HG02938 (cell line): ENCODE results near the gene MTRR.
A peak's percentile ranks its signal among the peaks of the same experiment; 100 is the strongest.

Experiments
- ATAC-seq: cut with Tn5 transposase; IDR thresholded peaks from one replicate; pipeline ENCODE4 v1.9.1; 2021; ENCODE audit warnings: mild to moderate bottlenecking, moderate library complexity; ENCODE audit not compliant: unreplicated experiment

MTRR gene

DNA sequence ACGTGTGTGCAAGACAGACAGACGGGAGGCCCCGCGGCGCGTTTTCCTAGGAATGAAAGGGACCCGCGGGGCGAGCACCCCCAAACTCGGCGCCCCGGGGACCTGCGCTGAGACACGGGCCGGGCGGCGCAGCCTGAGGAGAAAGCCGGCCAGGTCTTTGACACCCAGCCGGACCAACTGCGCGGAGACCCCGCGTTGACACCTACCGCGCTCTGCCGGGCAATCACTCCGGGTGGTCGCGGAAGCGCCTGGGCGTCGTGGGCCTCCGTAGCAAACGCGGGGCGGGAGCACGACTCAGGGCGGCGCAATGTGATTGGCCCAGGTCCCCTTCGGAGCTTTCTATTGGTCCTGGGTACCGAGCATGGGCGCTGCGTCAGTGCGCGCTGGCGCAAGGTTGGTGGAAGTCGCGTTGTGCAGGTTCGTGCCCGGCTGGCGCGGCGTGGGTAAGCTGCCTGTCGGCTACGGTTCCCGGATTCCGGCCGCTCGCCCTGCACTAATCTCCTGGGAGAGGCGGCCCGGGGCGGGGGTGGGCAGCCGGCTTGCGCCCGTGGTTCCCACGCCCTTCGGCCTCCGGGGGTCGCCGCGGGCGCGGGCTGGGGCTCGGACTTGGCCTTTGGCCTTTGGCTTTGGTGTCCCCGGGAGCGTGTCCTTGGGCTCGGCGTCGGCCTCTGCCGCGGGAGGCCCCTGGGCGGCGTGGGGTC is at the start of gene MTRR, which contains the start of gene FASTKD3:
MTRR (plus strand) TSS at position 376 of the 701 bp plus-strand sequence. CDS start 1,647 bp downstream, outside the sequence.
FASTKD3 (minus strand) TSS at position 259 of the 701 bp plus-strand sequence. CDS start 948 bp downstream, outside the sequence.
- peak; percentile 98 for ATAC-seq

DNA sequence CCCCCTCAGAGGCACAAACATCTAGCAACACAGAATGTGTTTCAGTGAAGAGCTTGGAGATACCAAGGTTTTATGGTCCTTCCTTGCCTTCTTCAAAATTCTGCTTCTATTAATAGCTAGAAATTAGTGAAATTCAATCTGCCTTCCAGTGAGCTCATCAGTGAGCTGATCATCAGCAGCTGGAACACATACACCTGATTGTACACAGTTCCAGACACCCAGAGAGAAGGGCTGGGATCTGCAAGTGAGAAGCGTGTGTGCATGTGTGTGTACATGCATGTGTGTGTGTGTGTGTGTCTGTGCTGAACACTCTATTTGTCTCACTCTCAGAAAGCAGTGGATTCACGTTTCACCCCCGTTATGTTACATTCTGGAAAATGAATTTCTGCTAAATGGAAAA is 46.5 kb upstream of the MTRR start:
- ATAC-seq = no peak

DNA sequence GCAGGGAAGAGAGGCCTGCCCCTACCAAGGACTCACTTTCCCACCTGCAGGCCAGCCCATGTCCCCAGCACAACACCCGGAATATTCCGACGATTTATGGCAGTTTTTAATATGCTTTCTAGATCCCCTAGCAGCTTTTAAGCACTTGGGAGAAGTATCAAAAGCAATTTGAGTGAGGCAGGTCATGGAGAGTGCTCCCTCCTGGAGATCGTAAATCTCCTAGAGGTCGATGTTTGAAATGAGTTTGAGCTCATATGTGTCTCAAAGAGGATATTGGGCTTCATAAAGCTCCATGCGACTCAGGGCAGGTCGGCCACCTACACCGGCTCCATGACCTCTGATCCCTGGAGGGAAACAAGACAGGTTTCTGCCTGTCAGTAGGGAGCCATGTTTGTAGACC is 45.4 kb upstream of the MTRR start:
- no peak for ATAC-seq

DNA sequence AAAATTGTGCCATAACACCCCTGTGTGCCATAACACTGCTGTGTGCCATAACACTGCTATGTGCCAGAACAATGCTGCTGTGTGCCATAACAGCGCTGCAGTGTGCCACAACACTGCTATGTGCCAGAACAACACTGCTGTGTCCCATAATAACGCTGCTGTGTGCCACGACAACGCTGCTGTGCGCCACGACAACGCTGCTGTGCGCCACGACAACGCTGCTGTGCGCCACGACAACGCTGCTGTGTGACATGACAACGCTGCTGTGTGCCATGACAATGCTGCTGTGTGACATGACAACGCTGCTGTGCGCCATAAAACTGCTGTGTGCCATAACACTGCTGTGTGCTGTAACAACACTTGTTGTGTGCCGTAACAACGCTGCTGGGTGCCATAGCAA is 44.0 kb upstream of the MTRR start:
- no peak for ATAC-seq

DNA sequence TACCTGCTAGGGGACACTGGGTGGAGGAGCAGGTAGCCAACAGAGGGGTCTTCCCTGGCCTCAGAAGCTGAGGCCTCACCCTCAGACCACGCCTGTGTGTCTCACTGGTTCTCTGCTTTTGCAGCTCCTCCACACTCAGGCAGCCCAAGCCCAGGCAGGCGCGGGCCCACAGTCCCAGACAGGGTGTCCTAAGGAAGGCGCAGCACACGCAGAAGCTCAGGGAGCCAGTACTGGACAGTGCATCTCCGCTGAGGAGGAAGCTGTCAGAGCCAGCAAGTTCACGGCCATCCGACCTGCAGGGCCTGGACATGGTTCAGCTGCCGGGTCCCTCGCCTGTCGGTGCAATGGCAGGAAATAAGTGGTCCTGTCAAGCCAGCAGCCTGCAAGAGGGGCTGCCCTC is 43.3 kb upstream of the MTRR start:
- ATAC-seq = no peak

DNA sequence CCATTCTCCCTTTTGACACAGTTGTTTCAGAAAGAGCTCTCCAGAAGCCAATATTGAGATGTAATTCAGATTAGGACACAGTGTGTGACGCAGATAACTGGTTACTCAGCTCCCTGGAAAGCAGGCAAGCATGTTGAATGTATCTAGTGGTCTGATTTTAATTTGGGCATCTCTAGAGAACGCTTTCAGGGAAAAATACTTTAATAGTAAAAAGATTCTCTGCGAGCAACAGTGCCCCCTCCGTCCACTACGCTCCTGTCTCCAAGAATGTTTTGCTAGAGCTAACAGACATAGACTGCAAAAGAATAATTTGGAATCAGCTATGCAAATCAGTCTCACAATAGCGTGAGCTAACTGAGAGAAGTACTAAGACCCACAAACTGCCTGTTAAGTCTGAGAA is 41.3 kb upstream of the MTRR start:
- ATAC-seq = no peak

DNA sequence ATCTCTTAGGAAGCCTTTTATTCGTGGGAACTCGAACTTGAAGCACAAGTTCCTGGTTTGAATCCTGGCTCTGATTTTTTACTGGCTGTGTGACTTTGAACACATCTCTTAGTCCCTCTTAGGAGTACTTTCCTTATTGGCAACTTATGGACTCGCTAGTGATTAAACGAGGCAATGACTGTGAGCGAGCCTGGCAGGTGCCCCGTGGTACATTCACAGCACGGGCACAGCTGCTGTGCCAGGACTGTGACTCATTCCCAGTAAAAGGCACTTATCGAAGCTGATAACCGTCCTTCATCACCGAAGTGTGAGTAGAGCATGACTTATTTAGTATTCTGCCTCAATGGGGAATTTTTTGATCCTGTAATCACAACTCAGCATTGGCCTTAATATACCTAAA is 40.7 kb upstream of the MTRR start:
- ATAC-seq = no peak

GRCh38 chr5:7834982-7835381 is 34.0 kb upstream of the MTRR start:
- ATAC-seq = no peak

DNA sequence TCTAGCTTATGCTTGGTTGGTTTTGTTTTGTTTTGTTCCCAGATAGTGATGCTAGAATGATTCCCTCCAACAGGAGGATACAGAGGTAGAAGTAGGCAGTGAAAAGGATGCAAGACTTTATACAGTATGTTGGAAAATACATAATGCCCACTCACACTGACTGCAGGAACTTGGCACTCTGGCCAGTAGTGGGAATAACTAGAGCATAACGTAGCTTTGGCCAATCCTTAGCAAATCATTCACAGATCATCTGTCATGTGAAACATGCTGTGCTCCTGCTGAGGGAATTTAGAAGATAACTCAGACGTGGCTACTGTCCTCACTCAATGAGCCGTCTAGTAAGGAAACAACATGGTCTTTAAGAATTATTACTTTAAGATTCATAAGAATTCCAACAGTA is 31.5 kb upstream of the MTRR start:
- ATAC-seq = no peak

DNA sequence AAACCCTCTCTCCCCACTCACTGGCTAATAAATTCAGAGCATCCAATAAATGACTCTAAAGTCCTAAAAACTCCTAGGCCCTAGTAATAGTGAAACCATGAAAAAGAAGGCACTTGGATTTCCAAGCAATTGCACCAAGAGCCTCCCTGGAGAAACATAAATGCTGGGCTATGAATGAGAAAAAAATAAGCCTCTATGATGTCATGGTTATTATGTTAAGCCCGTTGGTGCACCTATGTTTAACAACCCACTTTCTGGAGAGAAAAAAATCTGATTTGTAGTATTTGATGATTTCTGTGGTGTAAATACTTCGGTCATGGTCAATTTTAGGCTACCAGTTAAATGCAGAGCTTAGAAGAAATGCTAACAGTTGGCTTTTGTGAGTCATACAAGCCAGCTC is 26.4 kb upstream of the MTRR start:
- no peak for ATAC-seq

DNA sequence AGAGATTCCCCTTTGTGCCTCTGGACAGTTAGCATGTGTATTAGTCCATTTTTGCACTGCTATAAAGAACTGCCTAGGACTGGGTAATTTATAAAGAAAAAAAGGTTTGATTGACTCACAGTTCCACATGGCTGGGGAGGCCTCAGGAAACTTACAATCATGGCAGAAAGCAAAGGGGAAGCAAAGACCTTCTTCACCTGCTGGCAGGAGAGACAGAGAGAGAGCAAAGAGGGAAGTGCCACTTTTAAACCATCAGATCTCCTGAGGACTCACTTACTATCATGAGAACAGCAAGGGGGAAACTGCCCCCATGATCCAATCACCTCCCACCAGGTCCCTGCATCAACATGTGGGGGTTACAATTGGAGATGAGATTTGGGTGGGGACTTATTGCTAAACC is 24.0 kb upstream of the MTRR start:
- no peak for ATAC-seq

DNA sequence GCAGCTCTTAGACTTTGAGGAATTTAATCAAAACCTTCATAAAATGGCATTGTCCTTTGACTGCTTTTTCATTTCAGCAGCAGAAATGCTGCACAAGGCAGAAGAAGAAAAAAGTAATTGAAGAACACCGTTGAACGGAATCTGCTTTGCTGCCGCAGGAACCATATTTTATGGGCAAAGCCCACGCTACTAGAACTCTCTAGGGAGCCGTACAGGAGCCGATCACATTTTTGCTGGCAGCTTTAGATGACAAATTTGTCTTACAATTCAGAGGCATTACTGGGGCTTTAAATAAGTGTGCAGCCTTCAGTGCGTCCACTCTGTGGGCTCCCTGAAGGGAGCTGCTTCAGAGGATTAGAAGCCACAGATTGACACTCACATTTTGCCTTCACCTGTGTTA is 23.4 kb upstream of the MTRR start:
- no peak for ATAC-seq

- no peak for ATAC-seq
Measured at GRCh38 chr5:7846327-7846726, 22.6 kb upstream of the MTRR start.

DNA sequence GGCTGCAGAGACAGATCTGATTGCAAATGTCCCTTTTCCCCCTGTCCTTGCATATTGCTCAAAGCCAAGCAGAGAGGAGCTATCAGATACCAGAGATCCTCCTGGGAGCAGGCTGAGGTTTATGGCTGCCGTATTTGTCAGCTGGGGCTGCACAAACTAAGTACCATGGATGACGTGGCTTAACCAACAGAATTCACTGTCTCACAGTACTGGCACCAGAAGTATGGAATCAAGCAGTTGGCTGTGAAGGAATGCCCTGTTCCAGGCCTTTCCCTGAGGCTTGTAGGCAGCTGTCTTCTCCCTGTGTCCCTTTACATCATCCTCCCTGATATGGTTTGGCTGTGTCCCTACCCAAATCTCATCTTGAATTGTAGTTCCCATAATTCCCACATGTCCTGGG is 20.7 kb upstream of the MTRR start:
- no peak for ATAC-seq

- no peak for ATAC-seq
Measured at GRCh38 chr5:7849681-7850394, 19.1 kb upstream of the MTRR start.

DNA sequence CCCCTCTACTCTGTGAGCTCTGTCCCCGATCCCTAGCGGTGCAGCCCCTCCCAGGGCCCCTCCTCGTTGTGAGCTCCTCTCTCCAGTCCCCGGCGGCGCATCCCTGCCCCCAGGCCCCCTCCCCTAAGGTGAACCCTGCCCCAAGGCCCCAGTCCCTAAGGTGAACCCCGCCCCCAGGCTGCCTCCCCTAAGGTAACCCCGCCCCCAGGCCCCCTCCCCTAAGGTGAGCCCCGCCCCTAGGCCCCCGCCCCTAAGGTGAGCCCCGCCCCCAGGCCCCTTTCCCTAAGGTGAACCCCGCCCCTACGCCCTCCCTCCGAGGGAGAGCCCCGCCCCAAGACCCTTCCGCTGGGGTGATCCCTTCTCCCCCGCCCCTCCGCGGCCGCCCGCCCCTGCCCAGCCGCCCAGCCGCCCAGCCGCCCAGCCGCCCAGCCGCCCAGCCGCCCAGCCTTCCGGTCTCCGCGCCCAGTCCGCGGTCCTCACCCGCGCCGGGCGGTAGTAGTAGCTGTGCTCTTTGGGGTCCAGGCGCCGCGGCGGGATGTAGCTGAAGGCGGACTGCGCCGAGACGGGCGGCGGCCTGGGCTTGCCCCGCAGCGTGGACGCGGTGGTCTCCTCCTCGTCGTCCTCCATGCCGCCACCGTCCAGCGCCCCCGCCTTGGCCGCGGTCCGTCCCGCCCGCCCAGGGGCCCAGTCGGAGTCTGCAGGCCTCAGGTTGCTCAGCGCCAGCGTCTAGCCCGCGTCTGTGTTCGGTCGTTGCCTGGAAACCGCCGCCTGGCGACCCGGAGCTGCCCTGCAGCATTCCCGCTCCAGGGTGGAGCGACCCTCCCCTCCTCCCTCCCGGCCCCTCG is 18.3 kb upstream of the MTRR start, which contains the start of gene CFAP90:
CFAP90 (minus strand) TSS at position 739 of the 845 bp plus-strand sequence; CDS start at position 627, 112 bp downstream.
- no peak for ATAC-seq

GRCh38 chr5:7851240-7851592 is 17.7 kb upstream of the MTRR start:
- ATAC-seq = no peak

DNA sequence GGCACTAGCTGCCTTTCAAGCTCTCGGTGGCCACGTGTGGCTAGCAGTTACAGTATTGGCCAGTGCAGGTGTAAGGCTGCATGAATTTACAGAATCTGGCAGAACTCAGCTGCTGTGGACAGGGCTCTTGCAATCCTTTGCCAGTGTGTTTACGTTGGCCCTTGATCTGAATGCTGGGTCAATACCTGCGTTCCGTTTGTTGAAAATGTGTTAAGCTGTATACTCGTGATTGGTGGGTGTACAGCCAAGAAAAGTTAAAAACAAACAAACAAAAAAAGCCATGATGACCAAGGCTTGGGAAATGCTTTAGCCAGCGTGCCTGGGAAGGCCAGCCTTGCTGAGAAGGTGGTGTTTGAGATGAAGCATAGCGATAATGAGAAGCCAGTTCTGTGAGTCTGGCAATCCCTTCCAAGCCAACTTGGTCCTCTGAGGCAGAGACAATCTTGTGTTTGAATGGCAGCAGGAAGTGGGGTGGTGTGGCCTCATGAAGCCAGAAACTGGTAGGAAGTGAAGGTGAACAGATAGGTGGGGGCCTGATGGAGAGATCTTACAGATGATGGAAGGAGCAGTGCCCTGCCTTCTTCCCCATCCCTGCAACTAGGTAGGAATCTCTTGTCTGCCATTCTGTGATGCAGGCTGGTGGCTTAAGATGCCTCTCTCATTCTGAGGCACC is 17.2 kb upstream of the MTRR start:
- no peak for ATAC-seq

DNA sequence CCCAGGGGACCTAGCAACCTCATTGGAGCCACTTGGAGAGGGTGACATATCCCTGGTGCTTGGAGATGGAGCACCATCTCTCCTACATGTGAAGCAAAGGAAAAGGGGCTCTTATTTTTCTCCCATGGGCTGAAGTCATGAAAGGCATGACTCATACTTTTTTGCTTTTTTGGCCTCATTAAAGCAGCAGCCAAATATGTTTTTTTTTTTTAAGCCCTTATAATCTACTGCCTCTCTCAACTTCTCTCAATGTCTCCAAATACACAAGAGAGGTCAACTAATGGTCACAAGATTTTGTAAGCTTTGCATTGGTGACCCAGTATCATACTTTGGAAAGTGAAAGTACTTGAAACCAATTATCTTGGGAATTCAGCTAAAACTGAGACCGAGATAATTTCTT is 16.4 kb upstream of the MTRR start:
- no peak for ATAC-seq

DNA sequence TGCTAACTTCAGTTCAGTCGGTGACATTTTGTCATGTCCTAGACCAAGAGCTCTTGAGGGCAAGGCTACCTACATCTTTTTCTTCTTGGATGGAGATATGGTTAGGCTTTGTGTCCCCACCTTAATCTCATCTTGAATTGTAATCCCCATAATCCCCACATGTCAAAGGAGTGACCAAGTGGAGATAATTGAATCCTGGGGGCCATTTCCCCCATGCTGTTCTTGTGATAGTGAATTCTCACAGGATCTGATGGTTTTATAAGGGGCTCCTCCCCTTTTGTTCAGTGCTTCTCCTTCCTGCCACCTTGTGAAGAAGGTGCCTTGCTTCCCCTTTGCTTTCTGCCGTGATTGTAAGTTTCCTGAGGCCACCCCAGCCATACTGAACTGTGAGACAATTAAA is 16.0 kb upstream of the MTRR start:
- no peak for ATAC-seq

- ATAC-seq = no peak
Measured at GRCh38 chr5:7855611-7856010, 13.3 kb upstream of the MTRR start.
